Kidney (tissue), 14 donors: ENCODE measurements around the gene WAC. TPM values are rescaled to one million over a fixed set of nuclear protein-coding genes. Genes with fewer than 3 reads are reported as not detected.
A peak's percentile ranks its signal among the peaks of the same experiment; 100 is the strongest.

Experiments used
- DNase-seq, 5 donors: peaks; one replicate each; pipeline ENCODE4 v3.0.0-alpha.2; 2013 to 2020
- FAIRE-seq: peaks from 2 replicates; lab custom pipeline; 2012; peaks lifted over from hg19 to GRCh38; lab: Jason Lieb, UNC
- H3K27ac ChIP-seq, 2 donors: one replicate each; pipeline ENCODE4 v1.7.0; 2013; ENCODE audit warnings: low read depth in 2 of 2, low read length in 2 of 2, inconsistent platforms in 1 of 2
- H3K27me3 ChIP-seq: one replicate; pipeline ENCODE4 v1.7.1; 2013; ENCODE audit warnings: low read length, inconsistent platforms; ENCODE audit not compliant: control insufficient read depth, insufficient read depth
- H3K36me3 ChIP-seq, 3 donors: one replicate each; pipeline versions ENCODE4 v1.7.0 to v1.7.1; 2013; ENCODE audit warnings: low read length in 3 of 3, control low read depth in 1 of 3, inconsistent platforms in 1 of 3; ENCODE audit not compliant: insufficient read depth in 3 of 3, control insufficient read depth in 2 of 3
- H3K4me1 ChIP-seq, 3 donors: one replicate each; pipeline versions ENCODE4 v1.7.0 to v1.7.1; 2013; ENCODE audit warnings: low read length in 3 of 3, inconsistent platforms in 1 of 3, low read depth in 1 of 3; ENCODE audit not compliant: control insufficient read depth in 2 of 3, insufficient read depth in 2 of 3
- H3K4me3 ChIP-seq, 3 donors: one replicate each; pipeline versions ENCODE4 v1.7.0 to v1.8.1; 2013; ENCODE audit warnings: low read length in 3 of 3, control low read depth in 1 of 3, inconsistent platforms in 1 of 3
- H3K9ac ChIP-seq, 3 donors: one replicate each; pipeline versions ENCODE4 v1.7.0 to v1.7.1; 2013; ENCODE audit warnings: low read length in 3 of 3, control low read depth in 1 of 3, inconsistent platforms in 1 of 3
- H3K9me3 ChIP-seq, 3 donors: one replicate each; pipeline versions ENCODE4 v1.7.0 to v1.7.1; 2013; ENCODE audit warnings: low read length in 3 of 3, control low read depth in 1 of 3, inconsistent platforms in 1 of 3; ENCODE audit not compliant: control insufficient read depth in 2 of 3, insufficient read depth in 1 of 3
- CTCF ChIP-seq: IDR thresholded peaks from 3 replicates; pipeline ENCODE4 v1.5.1; 2012; ENCODE audit warnings: mild to moderate bottlenecking, moderate library complexity, borderline replicate concordance; ENCODE audit not compliant: insufficient read depth; ENCODE audit errors: extremely low read depth
- intact Hi-C: fragments of 100-400 bp; cut with DNase I; formaldehyde crosslinking; loops from one replicate; pipeline ENCODE4 v1.11.1; 2022
- polyA plus RNA-seq: library from polyadenylated mRNA; stranded (reverse); fragments of 350-450 nt; fragmentation: Illumina TruSeq; extraction: RNeasy Lipid Tissue Mini Kit (QIAGEN cat#74804); gene quantifications from one replicate; pipeline ENCODE4 v1.2.3, GENCODE V29; 2014; ENCODE audit warnings: low read depth, low replicate concordance; ENCODE audit not compliant: insufficient read depth
- total RNA-seq: library from RNA; stranded (reverse); fragmentation: NEBNext Ultra II Directional; extraction: Animal tissue kit (Norgen Biotek cat#: 25700); gene quantifications from one replicate; pipeline ENCODE4 v1.2.1, GENCODE V29; 2021
- donor health status: control.
- donor health status: control.
- donor health status: control.
- donor health status: control.
- donor health status: control.
- donor health status: DM: yes; HTN: yes; CAD: no.
- donor health status: Normal renal cell carcinoma (clear cell type).

The WAC gene
- total and polyA plus RNA-seq, 2 donors from 2014 or later: 33.4 to 107 TPM

- FAIRE-seq (no peak), DNase-seq (no peak)
- Histone ChIP-seq H3K9ac (no peak overlapping the region), H3K27me3 (no peaks in the 10 kb centered on the region), H3K9me3 (no peaks in the 10 kb centered on the region), H3K36me3 (peaks cover 0 to 4% (median 2%) of the 10 kb centered on the region in 3 donors), H3K4me1 (peaks cover 0 to 26% (median 10%) of the 10 kb centered on the region in 3 donors), H3K4me3 (no peak overlapping the region), H3K27ac (no peak overlapping the region)
- no peak for TF ChIP-seq CTCF
- intact Hi-C loops: no loop called here
Observed at GRCh38 chr10:28555358-28555757, 22.4 kb downstream of the WAC start.

- Histone ChIP-seq H3K4me3 (no peak overlapping the region), H3K27ac (no peak overlapping the region)
Observed at GRCh38 chr10:28556142-28556541, 23.2 kb downstream of the WAC start.

GRCh38 chr10:28558186-28558585 lies 25.3 kb downstream of the WAC start:
- Histone ChIP-seq H3K36me3 (peaks cover 0 to 10% (median 0%) of the 10 kb centered on the region in 3 donors), H3K4me3 (no peak overlapping the region), H3K27ac (no peak overlapping the region), H3K9ac (no peak overlapping the region), H3K27me3 (no peaks in the 10 kb centered on the region), H3K9me3 (no peaks in the 10 kb centered on the region), H3K4me1 (peaks cover 0 to 16% (median 10%) of the 10 kb centered on the region in 3 donors)
- TF ChIP-seq CTCF: no peak
- intact Hi-C loops: no loop called here
- no peak for DNase-seq
- no peak for FAIRE-seq

More at GRCh38 chr10:28556142-28556541, 23.2 kb downstream of the WAC start:
- intact Hi-C loops: no loop called here
- Histone ChIP-seq H3K36me3 (peaks cover 0 to 6% (median 0%) of the 10 kb centered on the region in 3 donors), H3K9ac (no peak overlapping the region), H3K27me3 (no peaks in the 10 kb centered on the region), H3K9me3 (no peaks in the 10 kb centered on the region), H3K4me1 (peaks cover 0 to 19% (median 10%) of the 10 kb centered on the region in 3 donors)
- peak; percentile 33 for FAIRE-seq
- TF ChIP-seq CTCF: no peak
- no peak for DNase-seq
